ENCODE data around the gene ELMOD1. TPM values are rescaled to one million over a fixed set of nuclear protein-coding genes. Genes with fewer than 3 reads are reported as not detected.

The ELMOD1 gene
- total RNA-seq, 1 donor, result 0.43 TPM

DNA sequence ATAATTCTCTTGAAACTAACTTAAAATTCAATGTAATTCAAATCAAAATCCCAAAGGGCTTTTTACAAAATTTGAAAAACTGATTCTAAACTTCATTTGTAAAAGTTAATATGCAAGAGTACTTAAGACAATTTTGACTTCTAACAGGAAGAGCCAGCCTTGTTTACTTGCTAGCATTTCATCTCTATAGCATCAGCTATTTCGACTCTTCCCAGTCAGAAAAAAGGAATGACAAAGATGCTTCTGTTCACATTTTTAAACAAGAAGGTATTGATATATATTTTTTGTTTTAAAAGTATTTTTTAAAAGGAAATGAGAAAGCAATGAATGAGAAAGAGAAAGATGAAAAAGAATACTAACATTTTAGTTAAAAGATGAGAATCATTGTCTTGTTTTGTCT lies 104.5 kb downstream of the ELMOD1 start:
- DNase-seq (ENCODE audit: low read depth), result peak; percentile 22

DNA sequence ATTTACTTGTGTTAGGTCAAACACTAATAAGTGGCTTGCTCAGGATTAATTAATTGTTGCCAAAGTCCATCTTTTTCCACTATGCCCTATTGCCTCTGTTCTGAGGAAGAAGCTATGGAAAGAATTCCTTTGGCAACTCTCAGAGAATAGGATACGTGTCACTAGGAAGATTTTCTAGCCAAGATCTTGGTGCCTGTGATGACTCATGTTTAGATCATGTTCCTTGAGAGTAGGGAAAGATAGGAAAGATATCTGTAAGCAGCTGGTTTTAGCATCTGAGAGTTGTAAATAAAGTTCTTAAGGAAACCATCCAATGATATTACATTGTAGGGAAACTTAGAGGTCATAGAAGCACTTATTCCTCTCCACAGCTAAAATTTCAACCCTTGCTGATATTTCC lies 105.2 kb downstream of the ELMOD1 start:
- DNase-seq (ENCODE audit: low read depth), result peak; percentile 95
- H3K4me3 ChIP-seq (ENCODE audit: low read depth, low read length), result no peak overlapping the region
- no peak for TF ChIP-seq CTCF (IDR thresholded peaks at IDR 0.05; ENCODE audit: insufficient read depth, low read depth, low read length)

More for the DNA sequence above, 104.5 kb downstream of the ELMOD1 start:
- no peak for TF ChIP-seq CTCF (IDR thresholded peaks at IDR 0.05; ENCODE audit: insufficient read depth, low read depth, low read length)
- H3K4me3 ChIP-seq (ENCODE audit: low read depth, low read length), result no peak overlapping the region

- no peak overlapping the region for H3K4me3 ChIP-seq (ENCODE audit: low read depth, low read length)
- no peak for TF ChIP-seq CTCF (IDR thresholded peaks at IDR 0.05; ENCODE audit: insufficient read depth, low read depth, low read length)
- DNase-seq (ENCODE audit: low read depth), result no peak
Measured at GRCh38 chr11:107697291-107697690, 106.3 kb downstream of the ELMOD1 start.

GRCh38 chr11:107699371-107700285 lies 108.7 kb downstream of the ELMOD1 start:
- no peak for DNase-seq (ENCODE audit: low read depth)
- H3K4me3 ChIP-seq (ENCODE audit: low read depth, low read length), result no peak overlapping the region
- no peak for TF ChIP-seq CTCF (IDR thresholded peaks at IDR 0.05; ENCODE audit: insufficient read depth, low read depth, low read length)

DNA sequence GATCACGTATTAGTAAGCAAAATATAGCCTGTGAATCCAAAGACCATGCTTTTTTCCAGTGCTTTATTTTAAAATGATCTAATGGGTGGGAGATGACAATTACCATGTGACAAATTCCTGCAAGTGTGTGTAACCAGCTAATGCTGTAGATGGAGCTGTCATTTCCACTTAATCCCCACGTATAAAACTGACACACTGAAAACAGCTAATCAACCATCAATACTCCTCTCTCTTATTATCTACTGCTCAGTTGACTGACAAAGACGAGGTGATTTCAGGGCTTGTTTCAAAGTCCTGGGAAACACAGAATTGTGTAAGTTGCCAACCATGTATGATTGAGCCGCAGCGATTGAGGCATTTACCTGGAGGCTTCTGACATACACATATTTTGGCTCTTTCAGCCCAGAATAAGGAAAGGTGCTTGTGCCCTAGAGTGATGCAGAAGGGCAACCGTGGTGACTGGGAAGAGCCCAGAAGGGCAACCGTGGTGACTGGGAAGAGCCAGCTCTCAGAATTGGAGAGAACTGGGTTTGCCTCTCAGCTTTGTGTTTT lies 111.2 kb downstream of the ELMOD1 start:
- DNase-seq (ENCODE audit: low read depth), result no peak
- no peak for TF ChIP-seq CTCF (IDR thresholded peaks at IDR 0.05; ENCODE audit: insufficient read depth, low read depth, low read length)
- H3K4me3 ChIP-seq (ENCODE audit: low read depth, low read length), result no peak overlapping the region

DNA sequence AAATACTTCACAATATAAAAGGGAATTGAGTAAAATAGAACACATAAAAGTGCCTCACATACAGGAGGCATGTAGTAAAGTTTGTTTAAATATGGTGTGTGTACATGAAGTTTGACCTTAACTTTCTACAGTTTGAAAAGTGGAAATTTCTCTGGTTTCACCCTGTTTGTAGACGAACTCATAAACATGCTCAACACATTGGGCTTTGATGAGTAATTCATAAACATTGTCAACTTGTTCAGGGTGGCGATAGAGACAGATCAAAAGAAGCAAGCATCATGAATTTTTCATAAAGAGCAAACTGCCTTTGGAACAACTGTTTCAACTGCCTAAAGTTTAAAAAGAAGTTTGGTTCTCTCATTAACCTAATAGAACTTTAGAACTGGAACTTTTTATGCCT lies 111.8 kb downstream of the ELMOD1 start:
- no peak overlapping the region for H3K4me3 ChIP-seq (ENCODE audit: low read depth, low read length)
- no peak for TF ChIP-seq CTCF (IDR thresholded peaks at IDR 0.05; ENCODE audit: insufficient read depth, low read depth, low read length)
- peak; percentile 80 for DNase-seq (ENCODE audit: low read depth)
